ENCODE results near the gene MGAM2.

The MGAM2 gene

DNA sequence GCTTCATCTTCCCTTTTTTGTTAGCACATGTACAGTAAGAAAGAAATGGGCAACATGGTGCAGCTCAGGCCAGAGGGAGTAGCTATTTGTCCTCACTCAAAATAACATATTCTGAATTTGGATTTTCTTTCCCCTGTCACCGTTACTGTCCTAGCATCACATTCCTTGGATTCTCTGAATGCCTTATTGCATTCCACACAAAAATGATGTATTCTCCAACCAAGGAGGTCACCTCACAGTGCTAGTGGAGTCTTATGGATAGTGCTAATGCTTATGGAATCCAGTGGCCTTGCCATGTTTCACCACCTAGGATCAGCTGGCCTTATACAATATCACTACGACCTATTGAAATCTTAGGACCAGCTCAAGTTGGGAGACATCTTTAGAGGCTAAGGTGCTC is 139.2 kb downstream of the MGAM2 start:
- Mint-ChIP-seq H3K27me3 (no peaks in the 10 kb centered on the region), H3K27ac (no peak overlapping the region), H3K4me3 (no peak overlapping the region), H3K4me1 (no peaks in the 10 kb centered on the region), H3K9me3 (no peaks in the 10 kb centered on the region)
- ATAC-seq (no peak), DNase-seq (no peak)

DNA sequence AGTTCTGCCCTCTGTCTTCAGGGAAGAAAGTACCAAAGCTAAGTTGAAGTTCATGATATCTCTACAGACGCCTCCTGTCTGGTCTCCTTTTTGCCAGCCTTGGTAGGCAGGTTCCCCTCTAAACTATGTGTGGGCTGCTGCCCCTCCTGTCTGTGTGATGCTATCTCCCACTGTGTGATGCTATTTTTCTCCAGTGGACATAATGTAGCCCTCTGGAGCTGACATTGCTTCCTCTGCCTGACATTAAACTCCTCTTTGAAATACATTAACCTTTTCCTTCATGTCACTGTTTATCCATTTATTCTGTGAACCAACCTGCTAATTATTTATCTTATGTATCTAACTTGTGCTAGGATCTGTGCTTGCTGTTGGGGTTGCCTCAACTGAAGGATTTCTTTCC is 146.4 kb downstream of the MGAM2 start, which contains the start of gene PRSS58:
PRSS58 (minus strand) TSS at position 101 of the 400 bp plus-strand sequence. CDS start 351 bp downstream, outside the sequence.
- Mint-ChIP-seq H3K4me3 (no peak within 1 kb of the TSS), H3K27me3 (no peaks in the 10 kb centered on the region), H3K27ac (no peak within 1 kb of the TSS), H3K9me3 (no peaks in the 10 kb centered on the region), H3K4me1 (no peaks in the 10 kb centered on the region)
- ATAC-seq (no peak), DNase-seq (no peak)

DNA sequence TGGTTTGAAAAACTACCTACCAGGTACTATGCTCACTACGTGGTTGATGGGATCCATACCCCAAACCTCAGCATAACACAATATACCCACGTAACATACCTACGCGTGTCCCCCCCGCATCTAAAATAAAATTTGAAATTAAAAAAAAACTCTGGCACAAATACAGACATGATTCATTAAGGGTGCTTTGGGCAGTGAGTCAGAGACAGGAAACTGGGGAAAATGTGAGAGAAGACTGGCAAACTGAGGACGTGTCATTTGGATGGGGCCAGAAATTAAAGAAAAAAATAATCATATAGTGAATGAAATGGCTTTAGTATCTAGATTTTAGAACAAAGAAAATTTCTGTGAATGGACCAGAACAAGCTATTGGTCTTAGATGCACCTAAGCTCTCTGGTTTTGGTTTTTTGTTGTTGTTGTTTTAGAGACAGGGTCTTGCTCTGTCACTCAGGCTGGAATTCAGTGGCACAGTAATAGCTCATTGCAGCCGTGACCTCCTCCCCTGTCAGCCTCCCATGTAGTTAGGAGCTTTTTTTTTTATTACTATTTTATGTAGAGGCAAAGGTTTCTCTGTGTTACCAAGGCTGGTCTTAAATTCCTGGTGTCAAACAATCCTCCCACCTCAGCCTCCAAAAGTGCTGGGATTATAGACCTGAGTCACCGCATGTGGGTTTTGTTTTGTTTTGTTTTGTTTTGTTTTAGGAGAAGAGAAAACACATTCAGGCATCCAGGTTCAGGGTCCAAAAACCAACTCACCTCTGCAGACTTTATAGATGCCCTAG is 152.3 kb downstream of the MGAM2 start:
- no peak overlapping the region for H3K27ac Mint-ChIP-seq

More for the DNA sequence above, 152.3 kb downstream of the MGAM2 start:
- Mint-ChIP-seq H3K4me1 (no peaks in the 10 kb centered on the region), H3K4me3 (no peak overlapping the region), H3K9me3 (no peaks in the 10 kb centered on the region), H3K27me3 (peaks cover 7% of the 10 kb centered on the region)
- no peak for ATAC-seq
- no peak for DNase-seq

Measured in stimulated activated naive CD8-positive, alpha-beta T cell treated with anti-CD3 and anti-CD28 coated beads, Interleukin-15, amount 100 ng/mL, for 72 hours (primary cell).